Adrenal gland (tissue), 5 donors: ENCODE data around the gene RAB30.

Experiments used
- POLR2A ChIP-seq, 2 donors: fragments of 450-650 bp; IDR thresholded peaks; one replicate each; pipeline ENCODE4 v1.6.1; 2017; ENCODE audit warnings: antibody characterized with exemption in 2 of 2, mild to moderate bottlenecking in 2 of 2, moderate library complexity in 1 of 2
- TF ChIP-seq, protein P1 (sequence below), 6 experiments: fragments of 450-650 bp in 4 of 6; fragments of 200-600 bp in 2 of 6; sonication (generic) in 1 of 6; IDR thresholded peaks; 1 replicate in 5 of 6; 2 replicates in 1 of 6; pipeline versions ENCODE4 v1.5.1 to v1.8.0; 2016 to 2021; ENCODE audit warnings: antibody characterized with exemption in 6 of 6, mild to moderate bottlenecking in 2 of 6, moderate library complexity in 1 of 6
- donor health status: DM: no; HTN: no; CAD: no.

DNA sequence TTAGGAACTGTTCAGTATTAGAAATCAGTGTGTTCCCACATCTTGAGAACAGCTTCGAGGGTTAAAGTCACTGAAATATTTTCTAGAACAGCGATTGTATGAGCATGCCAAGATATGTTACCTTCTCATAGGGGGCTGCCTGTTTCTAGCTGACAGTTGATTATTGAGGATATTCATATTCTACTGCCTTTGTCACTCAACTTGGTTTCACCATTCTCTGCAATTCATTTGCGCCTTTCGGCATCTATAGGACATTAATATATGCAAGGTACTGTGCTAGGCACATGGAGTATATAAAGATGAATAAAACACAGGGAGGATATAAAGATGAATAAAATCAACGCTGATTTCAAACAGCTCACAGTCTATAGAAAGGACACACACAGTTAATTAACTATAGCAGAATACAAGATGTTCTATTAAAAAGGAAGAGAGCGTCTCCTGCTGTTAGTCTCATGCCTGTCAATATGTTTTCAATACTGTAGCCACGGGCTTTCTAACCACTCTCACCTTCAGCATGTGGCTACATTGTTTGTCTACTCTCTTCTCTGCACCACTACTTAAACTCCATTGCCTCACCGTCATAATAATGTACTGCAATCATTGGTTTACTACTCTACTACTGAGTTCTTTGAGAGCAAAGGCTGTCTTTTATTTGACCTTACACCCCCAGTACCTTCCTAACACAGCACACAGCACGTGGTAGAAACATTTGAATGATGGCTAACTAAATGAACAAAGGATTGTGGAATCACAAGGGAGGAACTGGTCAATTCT is 81.9 kb downstream of the RAB30 start:
- TF ChIP-seq, protein P1, sequence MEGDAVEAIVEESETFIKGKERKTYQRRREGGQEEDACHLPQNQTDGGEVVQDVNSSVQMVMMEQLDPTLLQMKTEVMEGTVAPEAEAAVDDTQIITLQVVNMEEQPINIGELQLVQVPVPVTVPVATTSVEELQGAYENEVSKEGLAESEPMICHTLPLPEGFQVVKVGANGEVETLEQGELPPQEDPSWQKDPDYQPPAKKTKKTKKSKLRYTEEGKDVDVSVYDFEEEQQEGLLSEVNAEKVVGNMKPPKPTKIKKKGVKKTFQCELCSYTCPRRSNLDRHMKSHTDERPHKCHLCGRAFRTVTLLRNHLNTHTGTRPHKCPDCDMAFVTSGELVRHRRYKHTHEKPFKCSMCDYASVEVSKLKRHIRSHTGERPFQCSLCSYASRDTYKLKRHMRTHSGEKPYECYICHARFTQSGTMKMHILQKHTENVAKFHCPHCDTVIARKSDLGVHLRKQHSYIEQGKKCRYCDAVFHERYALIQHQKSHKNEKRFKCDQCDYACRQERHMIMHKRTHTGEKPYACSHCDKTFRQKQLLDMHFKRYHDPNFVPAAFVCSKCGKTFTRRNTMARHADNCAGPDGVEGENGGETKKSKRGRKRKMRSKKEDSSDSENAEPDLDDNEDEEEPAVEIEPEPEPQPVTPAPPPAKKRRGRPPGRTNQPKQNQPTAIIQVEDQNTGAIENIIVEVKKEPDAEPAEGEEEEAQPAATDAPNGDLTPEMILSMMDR (IDR thresholded peaks at IDR 0.05) = no peak
- no peak for TF ChIP-seq POLR2A (IDR thresholded peaks at IDR 0.05)
